ENCODE data around the gene AMT. TPM values are rescaled to one million over a fixed set of nuclear protein-coding genes. Genes with fewer than 3 reads are reported as not detected.

Gene AMT, protein sequence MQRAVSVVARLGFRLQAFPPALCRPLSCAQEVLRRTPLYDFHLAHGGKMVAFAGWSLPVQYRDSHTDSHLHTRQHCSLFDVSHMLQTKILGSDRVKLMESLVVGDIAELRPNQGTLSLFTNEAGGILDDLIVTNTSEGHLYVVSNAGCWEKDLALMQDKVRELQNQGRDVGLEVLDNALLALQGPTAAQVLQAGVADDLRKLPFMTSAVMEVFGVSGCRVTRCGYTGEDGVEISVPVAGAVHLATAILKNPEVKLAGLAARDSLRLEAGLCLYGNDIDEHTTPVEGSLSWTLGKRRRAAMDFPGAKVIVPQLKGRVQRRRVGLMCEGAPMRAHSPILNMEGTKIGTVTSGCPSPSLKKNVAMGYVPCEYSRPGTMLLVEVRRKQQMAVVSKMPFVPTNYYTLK
- total RNA-seq (10 to 100 TPM; 10.3 to 39.9 (median 21.5) TPM), polyA plus RNA-seq (10 to 100 TPM in 1 of 2 donors, 1 to 10 TPM in 1; 3.5 to 13.1 TPM)
- long read RNA-seq, donor 1, full-length matches to known transcripts: 122 of 136 reads
- long read RNA-seq, donor 1, partial matches to known transcripts: 9 of 136 reads
- long read RNA-seq, donor 1, other reads (novel, unspliced or antisense): 5 of 136 reads
- long read RNA-seq, donor 2, transcript AMT-202 (10 exons, 1,831 nt): minor isoform, 11 of 213 reads
- long read RNA-seq, donor 2, transcript AMT-221 (9 exons, 2,038 nt): minor isoform, 22 of 213 reads
- long read RNA-seq, donor 2, transcript AMT-242 (8 exons, 2,403 nt): minor isoform, 5 of 213 reads
- long read RNA-seq, donor 2, transcript AMT-201 (9 exons, 2,280 nt): major isoform, 148 of 213 reads
- long read RNA-seq, donor 2, partial matches to known transcripts: 2 of 213 reads
- long read RNA-seq, donor 2, other reads (novel, unspliced or antisense): 17 of 213 reads
- long read RNA-seq, donor 3, transcript AMT-201 (9 exons, 2,280 nt): major isoform, 11 of 22 reads
- long read RNA-seq, donor 3, partial matches to known transcripts: 0 of 22 reads
- long read RNA-seq, donor 3, other reads (novel, unspliced or antisense): 1 of 22 reads

- Histone ChIP-seq H3K4me1 (peaks cover 0 to 35% (median 6%) of the 10 kb centered on the region in 12 donors), H3K4me3 (peak within 1 kb of the TSS; percentile 16 to 66 (median 52)), H3K27ac (peak within 1 kb of the TSS in 10 of 12 donors; percentile 38 to 76 (median 63)), H3K27me3 (no peaks in the 10 kb centered on the region), H3K9me3 (no peaks in the 10 kb centered on the region), H3K36me3 (peaks cover 0 to 54% (median 30%) of the 10 kb centered on the region in 9 donors)
- peak; percentile 57 to 84 (median 72) for DNase-seq
- TF ChIP-seq, protein P1, sequence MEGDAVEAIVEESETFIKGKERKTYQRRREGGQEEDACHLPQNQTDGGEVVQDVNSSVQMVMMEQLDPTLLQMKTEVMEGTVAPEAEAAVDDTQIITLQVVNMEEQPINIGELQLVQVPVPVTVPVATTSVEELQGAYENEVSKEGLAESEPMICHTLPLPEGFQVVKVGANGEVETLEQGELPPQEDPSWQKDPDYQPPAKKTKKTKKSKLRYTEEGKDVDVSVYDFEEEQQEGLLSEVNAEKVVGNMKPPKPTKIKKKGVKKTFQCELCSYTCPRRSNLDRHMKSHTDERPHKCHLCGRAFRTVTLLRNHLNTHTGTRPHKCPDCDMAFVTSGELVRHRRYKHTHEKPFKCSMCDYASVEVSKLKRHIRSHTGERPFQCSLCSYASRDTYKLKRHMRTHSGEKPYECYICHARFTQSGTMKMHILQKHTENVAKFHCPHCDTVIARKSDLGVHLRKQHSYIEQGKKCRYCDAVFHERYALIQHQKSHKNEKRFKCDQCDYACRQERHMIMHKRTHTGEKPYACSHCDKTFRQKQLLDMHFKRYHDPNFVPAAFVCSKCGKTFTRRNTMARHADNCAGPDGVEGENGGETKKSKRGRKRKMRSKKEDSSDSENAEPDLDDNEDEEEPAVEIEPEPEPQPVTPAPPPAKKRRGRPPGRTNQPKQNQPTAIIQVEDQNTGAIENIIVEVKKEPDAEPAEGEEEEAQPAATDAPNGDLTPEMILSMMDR (IDR thresholded peaks at IDR 0.05): no peak
- no peak for TF ChIP-seq POLR2A (IDR thresholded peaks at IDR 0.05)
- peak; percentile 81 to 92 (median 84) for ATAC-seq
- WGBS, 4 donors: 41 to 65% (median 58%) methylated on average over 19 to 25 of the region's 25 CpGs
- intact Hi-C loops (cut with DNase I): loop anchor here in 1 of 10 donors (10.0 kb wide), 1 partner anchor 68 kb away; the partner anchor contains the start of gene GPX1
Measured at GRCh38 chr3:49422379-49423248, at the start of gene AMT. TSS of gene AMT (minus strand) at chr3:49422473. CDS start at chr3:49422450, 23 bp downstream.

DNA sequence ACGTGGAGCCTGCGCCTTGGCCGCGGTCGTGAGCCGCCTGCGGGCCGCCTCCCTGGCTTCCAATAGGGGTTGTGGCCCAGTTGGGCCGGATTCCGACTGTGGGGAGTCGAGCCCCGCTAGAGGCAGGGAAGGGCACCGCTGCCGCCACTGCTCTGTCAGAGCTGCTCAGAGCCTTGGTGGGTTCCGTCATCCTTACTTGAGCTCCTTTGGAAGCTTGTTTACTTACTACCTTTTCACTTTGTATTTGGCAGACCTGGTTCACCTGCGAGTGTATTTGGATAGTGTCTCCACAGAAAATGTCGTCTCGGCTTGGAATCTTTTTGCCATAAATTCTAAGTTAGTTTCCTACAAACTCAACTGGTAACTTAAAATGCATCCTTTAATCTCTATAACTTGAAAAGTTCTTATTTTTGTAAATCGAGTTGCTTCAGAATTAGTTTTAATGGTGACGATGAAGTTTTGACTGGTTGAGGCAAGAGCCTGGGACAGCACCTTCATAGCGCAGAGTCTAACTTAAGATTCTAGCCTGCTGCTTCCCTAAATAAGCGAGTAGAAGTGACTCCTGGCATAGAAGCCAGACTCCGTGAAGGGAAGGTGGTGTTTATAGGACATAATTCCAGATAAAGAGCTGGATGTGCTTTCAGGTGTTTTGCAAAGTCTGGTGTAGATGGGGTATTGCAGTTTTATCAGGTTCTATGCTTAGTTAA lies 48.6 kb upstream of the AMT start:
- peaks cover 9 to 53% (median 34%) of the 10 kb centered on the region in 12 donors for H3K4me1 ChIP-seq
- peak in 1 of 4 donors; percentile 2 for ATAC-seq
- H3K36me3 ChIP-seq: peaks cover 0 to 4% (median 0%) of the 10 kb centered on the region in 9 donors
- intact Hi-C loops (cut with DNase I): loop anchor here in 2 of 10 donors (1.0 to 10.0 kb wide), 5 partner anchors 36 to 201 kb away; partner anchors contain the start of genes APEH (in 1 of the 2) and USP4 (in 1 of the 2)
- no peak for DNase-seq
- H3K4me3 ChIP-seq: peak overlapping the region; percentile 68 to 94 (median 84)
- no peaks in the 10 kb centered on the region for H3K9me3 ChIP-seq
- TF ChIP-seq POLR2A (IDR thresholded peaks at IDR 0.05): peak in 1 of 2 donors; percentile 28
- TF ChIP-seq, protein P1 (IDR thresholded peaks at IDR 0.05): no peak
- H3K27ac ChIP-seq: peak overlapping the region; percentile 91 to 100 (median 98)
- no peaks in the 10 kb centered on the region for H3K27me3 ChIP-seq
- 4 to 6% (median 5%) methylated on average over 23 of the region's 23 CpGs for WGBS, 4 donors
